ENCODE measurements around the gene HSPB6. TPM values are rescaled to one million over a fixed set of nuclear protein-coding genes. Genes with fewer than 3 reads are reported as not detected.

Gene HSPB6
- total and polyA plus RNA-seq, 8 donors = 3.4 to 59.8 (median 14.8) TPM

GRCh38 chr19:35777086-35777841, 20.4 kb upstream of the HSPB6 start:
- Histone ChIP-seq H3K4me1 (no peaks in the 10 kb centered on the region), H3K27me3 (no peaks in the 10 kb centered on the region), H3K27ac (no peak overlapping the region), H3K36me3 (no peaks in the 10 kb centered on the region), H3K9me3 (no peaks in the 10 kb centered on the region), H3K4me3 (no peak overlapping the region)
- WGBS, 2 donors = 76 to 81% methylated on average over 18 to 19 of the region's 19 CpGs
- ATAC-seq (no peak), FAIRE-seq (no peak), DNase-seq (peak in 1 of 6 donors; percentile 42)
- no peak for TF ChIP-seq CTCF (IDR thresholded peaks at IDR 0.05)
- intact Hi-C loops (cut with DNase I) = no loop called here

- H3K4me3 ChIP-seq = peak overlapping the region in 2 of 4 donors; percentile 70 to 80
- FAIRE-seq (no peak), DNase-seq (no peak), ATAC-seq (no peak)
- no peak for TF ChIP-seq CTCF (IDR thresholded peaks at IDR 0.05)
- 63 to 74% methylated on average over 12 to 13 of the region's 13 CpGs for WGBS, 2 donors
- H3K27ac ChIP-seq = no peak overlapping the region
- H3K27me3 ChIP-seq = no peaks in the 10 kb centered on the region
- intact Hi-C loops (cut with DNase I) = no loop called here
- no peaks in the 10 kb centered on the region for H3K9me3 ChIP-seq
- no peaks in the 10 kb centered on the region for H3K4me1 ChIP-seq
- H3K36me3 ChIP-seq = no peaks in the 10 kb centered on the region
Measured at GRCh38 chr19:35776102-35776788, 19.4 kb upstream of the HSPB6 start.

GRCh38 chr19:35775298-35776101, 18.7 kb upstream of the HSPB6 start, which contains the start of gene ARHGAP33:
Gene ARHGAP33, plus strand, starts transcription at chr19:35775564. Its CDS starts 95 bp downstream, at chr19:35775659.
- ATAC-seq (peak; percentile 99 to 100 (median 99)), DNase-seq (peak; percentile 99 to 100 (median 100)), FAIRE-seq (peak; percentile 20)
- Histone ChIP-seq H3K9me3 (no peaks in the 10 kb centered on the region), H3K36me3 (no peaks in the 10 kb centered on the region), H3K4me3 (peak within 1 kb of the TSS; percentile 70 to 95 (median 76)), H3K4me1 (no peaks in the 10 kb centered on the region), H3K27ac (no peak within 1 kb of the TSS), H3K27me3 (no peaks in the 10 kb centered on the region)
- no peak for TF ChIP-seq CTCF (IDR thresholded peaks at IDR 0.05)
- 0 to 1% methylated on average over 29 to 82 of the region's 82 CpGs for WGBS, 2 donors
- intact Hi-C loops (cut with DNase I) = no loop called here

- 6 to 17% methylated on average over 9 of the region's 9 CpGs for WGBS, 2 donors
- peak; percentile 2 to 28 (median 18) for ATAC-seq
- intact Hi-C loops (cut with DNase I) = no loop called here
- no peaks in the 10 kb centered on the region for H3K4me1 ChIP-seq
- no peak for DNase-seq
- H3K27me3 ChIP-seq = no peaks in the 10 kb centered on the region
- no peaks in the 10 kb centered on the region for H3K36me3 ChIP-seq
- no peaks in the 10 kb centered on the region for H3K9me3 ChIP-seq
- no peak overlapping the region for H3K27ac ChIP-seq
- H3K4me3 ChIP-seq = peak overlapping the region in 3 of 4 donors; percentile 70 to 95 (median 80)
- TF ChIP-seq CTCF (IDR thresholded peaks at IDR 0.05) = no peak
- no peak for FAIRE-seq
Measured at GRCh38 chr19:35775046-35775297, 18.1 kb upstream of the HSPB6 start.
